ENCODE measurements around the gene SPACA4.

Gene SPACA4

DNA sequence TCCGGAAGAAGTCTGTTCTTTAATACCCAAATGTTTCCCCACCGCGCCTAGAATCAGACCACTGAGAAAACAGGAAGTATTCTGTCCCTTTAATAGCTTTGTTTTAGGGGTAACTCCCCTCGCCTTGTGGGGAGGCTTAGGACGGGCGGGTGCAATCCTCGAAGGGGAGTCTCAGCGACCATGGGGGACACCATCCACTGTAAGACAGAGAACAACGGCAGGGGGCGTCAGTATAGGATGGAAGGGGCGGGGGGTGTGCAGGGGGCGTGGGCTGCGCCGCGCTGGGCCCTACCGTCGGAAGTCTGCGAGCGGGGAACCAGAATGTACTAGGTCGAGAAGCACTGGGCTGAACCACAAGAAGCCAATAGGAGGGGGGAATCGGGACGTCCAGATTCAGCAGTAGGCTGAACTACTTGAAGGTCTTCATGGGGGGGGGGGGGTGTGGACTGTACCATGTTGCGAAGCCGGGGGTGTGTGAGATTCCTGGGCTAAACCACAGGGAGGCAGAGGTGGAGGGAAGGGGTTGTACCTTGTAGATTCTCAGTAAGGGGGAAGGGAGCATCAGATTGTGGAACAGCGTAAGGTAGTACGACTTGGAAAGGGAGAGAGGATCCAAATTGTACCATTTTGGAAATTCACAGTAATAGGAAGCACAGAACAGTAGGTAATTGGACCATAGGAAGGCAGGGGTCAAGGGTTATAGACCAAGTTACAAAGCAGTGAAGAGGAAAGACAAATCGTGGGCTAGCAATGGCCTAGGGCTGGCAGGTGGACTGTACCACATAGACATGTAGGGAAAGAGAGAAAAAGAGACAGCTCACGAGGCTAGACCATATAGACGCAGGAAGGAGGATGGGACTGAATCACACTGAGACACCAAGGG is 31.6 kb downstream of the SPACA4 start:
- H3K36me3 Mint-ChIP-seq = peaks cover 15% of the 10 kb centered on the region

DNA sequence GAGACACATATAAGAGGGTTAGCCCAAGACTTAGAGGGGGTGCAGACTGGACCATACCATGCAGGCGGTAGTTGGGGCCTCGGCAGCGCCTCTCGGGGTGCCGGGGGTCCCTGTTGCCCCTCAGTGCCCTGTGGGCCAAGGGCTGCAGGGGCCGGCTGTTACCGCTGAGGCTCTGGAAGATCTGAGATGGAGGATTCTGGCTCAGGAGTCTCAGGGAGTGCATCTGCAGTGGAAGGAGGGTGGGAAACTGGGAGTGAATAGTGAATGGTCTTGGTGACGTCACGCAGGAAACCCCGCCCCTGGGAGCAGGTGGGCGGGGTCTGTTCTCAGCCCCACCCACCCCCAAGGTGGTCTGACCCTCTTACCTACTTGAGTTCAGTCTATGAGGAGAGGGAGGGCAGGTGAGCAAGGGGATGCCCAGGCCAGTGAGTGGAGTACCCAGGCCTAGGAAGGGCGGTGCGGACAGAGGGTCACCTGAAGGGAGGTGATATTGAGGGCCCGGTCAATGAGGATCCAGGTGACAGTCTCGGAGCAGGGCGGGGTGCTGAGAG is 32.4 kb downstream of the SPACA4 start:
- Mint-ChIP-seq H3K36me3 (peaks cover 13% of the 10 kb centered on the region), H3K4me3 (peak overlapping the region; percentile 96), H3K4me1 (peaks cover 41% of the 10 kb centered on the region), H3K9me3 (peaks cover 3% of the 10 kb centered on the region), H3K27ac (peak overlapping the region; percentile 96), H3K27me3 (no peaks in the 10 kb centered on the region)
- DNase-seq (ENCODE audit: low spot score in 2 of 2) (peak in 1 of 2 donors; percentile 26), ATAC-seq (ENCODE audit: low read depth) (no peak)

More for the DNA sequence above, 31.6 kb downstream of the SPACA4 start:
- peak; percentile 31 for ATAC-seq (ENCODE audit: low read depth)
- Mint-ChIP-seq H3K27me3 (no peaks in the 10 kb centered on the region), H3K9me3 (peaks cover 3% of the 10 kb centered on the region), H3K27ac (peak overlapping the region; percentile 96), H3K4me3 (peak overlapping the region; percentile 96), H3K4me1 (peaks cover 44% of the 10 kb centered on the region)
- peak; percentile 58 to 81 for DNase-seq (ENCODE audit: low spot score in 2 of 2)

DNA sequence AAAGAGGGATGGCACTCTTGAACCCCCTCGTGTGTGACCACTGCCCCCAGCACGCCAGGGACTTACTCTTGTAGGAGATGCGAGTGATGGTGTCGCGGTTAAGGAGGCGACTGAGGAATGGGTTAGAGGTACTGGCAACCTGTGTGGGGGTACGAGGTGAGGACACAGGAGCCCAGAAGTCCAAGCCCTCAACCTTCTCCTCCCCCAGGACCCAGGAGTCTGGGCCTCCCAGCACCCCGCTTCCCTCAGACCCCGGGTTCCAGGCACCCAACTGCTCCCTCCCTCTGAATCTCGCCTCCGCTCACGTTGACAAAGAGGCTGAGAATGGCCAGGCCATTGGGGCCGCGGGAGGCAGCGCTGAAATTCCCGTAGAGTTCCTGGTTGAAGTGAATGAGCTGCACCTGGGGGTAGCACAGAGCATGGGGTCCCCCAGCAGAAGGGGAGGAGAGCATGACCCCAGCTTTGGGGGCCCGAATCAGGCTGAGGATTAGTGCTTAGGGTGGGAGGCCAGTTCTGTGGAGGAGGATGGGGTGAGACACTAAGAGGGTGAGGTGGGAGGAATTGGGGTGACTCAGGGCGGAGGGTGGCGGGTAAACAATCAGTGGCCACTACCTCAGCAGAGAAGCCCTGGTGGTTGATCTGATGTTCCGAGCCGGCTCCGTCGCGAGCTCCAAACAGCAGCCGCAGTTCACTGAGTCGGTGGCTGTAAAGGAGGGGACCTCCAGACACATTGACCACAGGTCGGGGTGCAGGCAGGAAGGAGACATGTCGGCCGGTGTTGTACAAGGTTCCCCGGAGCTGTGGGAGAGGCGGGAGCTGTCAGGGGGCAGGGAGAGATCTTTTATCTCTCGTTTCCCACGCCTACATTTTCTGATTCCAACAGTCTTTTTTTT is 33.2 kb downstream of the SPACA4 start:
- peaks cover 3% of the 10 kb centered on the region for H3K9me3 Mint-ChIP-seq
- H3K27me3 Mint-ChIP-seq = no peaks in the 10 kb centered on the region
- H3K4me1 Mint-ChIP-seq = peaks cover 36% of the 10 kb centered on the region
- H3K4me3 Mint-ChIP-seq = peak overlapping the region; percentile 35
- no peak for DNase-seq (ENCODE audit: low spot score in 2 of 2)
- peak overlapping the region; percentile 96 for H3K27ac Mint-ChIP-seq
- H3K36me3 Mint-ChIP-seq = peaks cover 13% of the 10 kb centered on the region
- ATAC-seq (ENCODE audit: low read depth) = no peak

DNA sequence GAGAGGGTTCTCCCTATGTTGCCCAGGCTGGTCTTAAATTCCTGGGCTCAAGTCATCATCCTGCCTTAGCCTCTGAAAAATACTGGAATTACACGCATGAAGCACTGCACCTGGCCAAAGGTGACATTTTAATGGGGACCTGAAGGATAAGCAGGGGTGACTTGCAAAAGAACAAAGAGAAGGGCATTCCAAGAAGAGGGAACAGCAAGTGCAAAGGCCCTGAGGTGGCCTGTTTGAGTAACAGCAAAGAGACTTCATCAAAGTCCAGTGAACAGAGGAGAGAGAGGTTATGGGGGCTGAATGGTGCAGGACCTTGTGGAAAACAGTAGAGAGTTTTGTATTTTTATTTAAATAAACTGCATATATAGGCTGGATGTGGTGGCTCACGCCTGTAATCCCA is 35.3 kb downstream of the SPACA4 start:
- H3K27ac Mint-ChIP-seq = peak overlapping the region; percentile 62
- H3K4me3 Mint-ChIP-seq = no peak overlapping the region
- ATAC-seq (ENCODE audit: low read depth) (no peak), DNase-seq (ENCODE audit: low spot score in 2 of 2) (no peak)
- no peaks in the 10 kb centered on the region for H3K27me3 Mint-ChIP-seq
- peaks cover 43% of the 10 kb centered on the region for H3K4me1 Mint-ChIP-seq
- peaks cover 10% of the 10 kb centered on the region for H3K36me3 Mint-ChIP-seq
- H3K9me3 Mint-ChIP-seq = peaks cover 3% of the 10 kb centered on the region

DNA sequence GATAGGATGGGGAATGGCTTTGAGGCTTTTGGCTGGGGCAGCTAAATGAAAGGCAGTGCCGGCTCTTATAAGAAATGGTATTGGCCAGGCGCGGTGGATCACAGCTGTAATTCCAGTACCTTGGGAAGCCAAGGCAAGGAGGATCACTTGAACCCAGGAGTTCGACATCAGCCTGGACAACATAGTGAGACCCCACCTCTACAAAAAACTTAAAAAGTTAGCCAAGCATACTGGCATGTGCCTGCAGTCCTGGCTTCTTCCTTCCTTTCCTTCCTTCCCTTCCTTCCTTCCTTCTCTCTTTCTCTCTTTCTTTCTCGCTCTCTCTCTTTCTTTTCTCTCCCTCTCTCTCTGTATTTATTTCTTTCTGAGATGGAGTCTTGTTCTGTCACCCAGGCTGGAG is 36.3 kb downstream of the SPACA4 start:
- H3K4me3 Mint-ChIP-seq = no peak overlapping the region

DNA sequence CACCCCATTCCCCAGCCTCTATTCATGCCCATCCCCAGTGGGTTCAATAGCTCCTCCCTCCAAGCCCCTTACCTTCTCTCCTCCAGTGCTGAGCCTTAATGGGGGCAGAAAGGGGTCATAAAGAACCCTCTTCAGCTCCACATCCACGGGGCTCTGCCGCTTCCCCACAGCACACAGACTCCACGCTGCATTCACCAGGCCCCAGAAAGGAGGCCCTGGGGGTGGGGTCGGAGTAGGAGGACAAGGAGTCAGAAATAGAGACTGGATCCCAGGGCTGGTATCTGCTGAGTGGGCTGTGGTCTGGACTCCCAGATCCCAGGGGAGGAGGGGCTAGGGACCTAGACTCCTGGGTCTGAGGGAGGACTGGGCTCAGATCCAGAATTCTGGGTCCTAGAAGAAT is 37.8 kb downstream of the SPACA4 start:
- Mint-ChIP-seq H3K36me3 (peaks cover 5% of the 10 kb centered on the region), H3K4me1 (peaks cover 37% of the 10 kb centered on the region), H3K4me3 (peak overlapping the region; percentile 11), H3K27me3 (no peaks in the 10 kb centered on the region), H3K9me3 (no peaks in the 10 kb centered on the region), H3K27ac (no peak overlapping the region)
- ATAC-seq (ENCODE audit: low read depth) (no peak), DNase-seq (ENCODE audit: low spot score in 2 of 2) (no peak)

More for the DNA sequence above, 36.3 kb downstream of the SPACA4 start:
- Mint-ChIP-seq H3K27me3 (no peaks in the 10 kb centered on the region), H3K36me3 (peaks cover 10% of the 10 kb centered on the region), H3K9me3 (peaks cover 3% of the 10 kb centered on the region), H3K4me1 (peaks cover 45% of the 10 kb centered on the region), H3K27ac (no peak overlapping the region)
- ATAC-seq (ENCODE audit: low read depth) (no peak), DNase-seq (ENCODE audit: low spot score in 2 of 2) (no peak)

DNA sequence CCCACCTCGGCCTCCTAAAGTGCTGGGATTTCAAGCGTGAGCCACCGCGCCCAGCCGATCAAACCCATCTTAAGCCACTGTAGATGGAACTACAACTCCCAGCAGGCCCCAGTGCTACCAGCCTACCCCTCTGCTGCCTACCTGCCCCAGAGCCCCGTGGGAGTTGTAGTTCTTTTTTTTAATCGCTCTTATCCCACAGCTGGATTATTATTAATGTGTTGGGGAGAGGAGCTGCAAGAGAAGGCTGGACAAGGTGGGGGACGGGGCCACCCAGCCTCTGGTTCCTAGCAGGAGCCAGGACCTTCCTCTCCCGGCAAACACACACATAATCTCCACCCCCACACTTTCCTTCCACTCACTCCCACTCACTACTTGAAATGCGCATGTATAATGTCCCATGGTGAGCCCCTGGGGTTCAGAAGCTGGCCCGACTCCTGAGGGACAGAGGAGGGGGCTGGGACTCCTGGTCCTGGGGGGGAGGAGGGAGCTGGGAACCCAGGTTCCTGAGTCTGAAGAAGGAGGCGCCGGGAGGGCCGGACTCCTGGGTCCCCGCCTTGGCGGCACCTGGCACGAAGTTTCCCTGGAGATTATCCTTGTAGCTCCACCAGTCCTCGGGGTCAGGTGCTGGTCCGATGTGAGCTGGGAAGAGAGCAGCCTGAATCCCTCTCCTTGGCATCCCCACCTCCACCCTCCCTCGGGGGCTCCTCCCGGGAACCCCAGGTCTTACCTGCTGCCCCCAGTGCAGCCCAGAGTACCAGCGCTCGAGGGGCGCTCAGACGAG is 38.5 kb downstream of the SPACA4 start:
- H3K27ac Mint-ChIP-seq = peak overlapping the region; percentile 93
- ATAC-seq (ENCODE audit: low read depth) = peak; percentile 62
- peaks cover 36% of the 10 kb centered on the region for H3K4me1 Mint-ChIP-seq
- peak; percentile 73 to 75 for DNase-seq (ENCODE audit: low spot score in 2 of 2)
- peaks cover 4% of the 10 kb centered on the region for H3K36me3 Mint-ChIP-seq
- no peaks in the 10 kb centered on the region for H3K27me3 Mint-ChIP-seq
- H3K9me3 Mint-ChIP-seq = no peaks in the 10 kb centered on the region
- peak overlapping the region; percentile 97 for H3K4me3 Mint-ChIP-seq

DNA sequence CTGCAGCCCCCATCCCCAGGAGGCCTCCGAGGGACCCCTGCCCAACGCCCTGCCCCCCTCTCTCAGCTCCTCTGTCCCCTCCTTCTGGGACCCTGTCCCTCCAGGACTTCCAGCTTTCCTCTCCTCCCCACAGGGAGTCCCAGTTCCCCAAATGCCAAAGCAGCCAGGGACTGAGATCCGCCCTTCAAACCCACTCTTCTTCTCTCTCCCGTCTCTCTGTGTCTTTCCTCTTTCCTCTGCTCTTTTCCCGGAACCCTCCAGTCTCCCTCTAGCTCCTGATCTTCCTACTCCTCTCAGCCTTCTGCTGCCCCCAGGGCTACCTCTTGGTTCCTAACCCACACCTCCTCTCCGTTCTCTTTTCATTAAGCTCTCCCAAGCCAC is 39.1 kb downstream of the SPACA4 start:
- Mint-ChIP-seq H3K27me3 (no peaks in the 10 kb centered on the region), H3K4me3 (peak overlapping the region; percentile 97), H3K36me3 (peaks cover 3% of the 10 kb centered on the region), H3K9me3 (no peaks in the 10 kb centered on the region), H3K4me1 (peaks cover 35% of the 10 kb centered on the region), H3K27ac (peak overlapping the region; percentile 93)
- ATAC-seq (ENCODE audit: low read depth) = no peak
- DNase-seq (ENCODE audit: low spot score in 2 of 2) = no peak

DNA sequence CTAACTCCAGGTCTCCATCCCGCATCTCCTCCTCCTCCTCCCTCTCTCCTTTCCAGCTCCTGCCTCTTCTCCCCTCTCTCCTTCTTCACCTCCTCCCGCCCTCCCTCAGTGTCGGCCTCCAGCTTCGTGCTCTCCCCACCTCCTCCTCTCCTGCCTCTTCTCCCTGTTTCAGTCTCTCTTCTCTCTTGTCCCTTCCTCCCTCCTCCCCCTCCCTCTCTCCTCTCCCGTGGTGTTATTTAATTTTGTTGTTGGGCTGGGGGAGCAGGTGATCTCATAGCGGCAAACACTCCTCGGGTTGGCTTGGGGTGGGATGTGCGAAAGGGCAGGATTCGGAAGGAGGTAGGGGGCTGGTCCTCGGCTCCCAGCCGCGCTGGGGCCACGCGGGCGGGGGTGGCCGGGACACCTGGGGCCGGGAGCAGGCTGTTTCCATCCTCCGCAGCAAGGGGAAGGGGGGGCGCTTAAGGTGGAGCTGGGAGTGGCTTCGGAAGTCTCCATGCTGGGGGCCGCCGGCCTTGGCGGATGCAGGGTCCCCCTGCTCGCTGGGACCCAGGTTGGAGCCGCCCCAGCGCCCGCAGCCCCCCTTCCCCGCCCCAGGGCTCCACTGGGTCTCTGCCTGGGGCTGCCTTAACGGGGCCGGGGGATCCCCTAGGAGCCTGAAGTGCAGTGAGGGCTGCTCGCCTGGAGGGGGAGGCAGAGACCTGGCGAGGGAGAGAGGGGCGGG is 39.6 kb downstream of the SPACA4 start, which contains the start of gene CA11:
Gene CA11 (minus strand): TSS at position 187 of the 721 bp plus-strand sequence. CDS start 555 bp downstream, outside the sequence.
- no peaks in the 10 kb centered on the region for H3K27me3 Mint-ChIP-seq
- H3K36me3 Mint-ChIP-seq = peaks cover 3% of the 10 kb centered on the region
- ATAC-seq (ENCODE audit: low read depth) (peak; percentile 77), DNase-seq (ENCODE audit: low spot score in 2 of 2) (peak; percentile 93 to 98)
- H3K4me1 Mint-ChIP-seq = peaks cover 37% of the 10 kb centered on the region
- H3K27ac Mint-ChIP-seq = peak within 1 kb of the TSS; percentile 93
- peak within 1 kb of the TSS; percentile 97 for H3K4me3 Mint-ChIP-seq
- no peaks in the 10 kb centered on the region for H3K9me3 Mint-ChIP-seq

DNA sequence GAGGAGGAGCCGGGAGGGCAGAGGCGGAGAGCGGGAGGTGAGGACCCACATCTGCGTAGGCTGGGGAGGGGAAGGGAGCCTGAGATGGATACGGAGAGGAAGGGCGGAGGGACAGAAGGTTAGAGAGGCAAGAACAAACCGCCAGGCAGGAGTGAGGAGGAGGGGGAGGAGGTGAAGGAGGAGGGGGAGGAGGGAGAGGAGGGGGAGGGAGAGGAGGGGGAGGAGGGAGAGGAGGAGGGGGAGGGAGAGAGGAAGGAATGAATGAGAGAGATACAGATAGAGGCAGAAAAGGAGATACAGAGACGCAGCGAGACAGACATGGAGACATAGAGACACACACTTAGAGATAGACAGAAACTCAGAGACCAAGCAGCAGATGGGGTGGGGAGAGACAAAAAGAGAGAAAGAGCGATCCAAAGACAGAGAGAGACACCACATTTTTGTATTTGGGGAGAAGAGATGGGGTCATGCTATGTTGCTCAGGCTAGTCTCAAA is 40.2 kb downstream of the SPACA4 start:
- H3K9me3 Mint-ChIP-seq = no peaks in the 10 kb centered on the region
- H3K4me3 Mint-ChIP-seq = peak overlapping the region; percentile 97
- DNase-seq (ENCODE audit: low spot score in 2 of 2) (no peak), ATAC-seq (ENCODE audit: low read depth) (no peak)
- peaks cover 38% of the 10 kb centered on the region for H3K4me1 Mint-ChIP-seq
- peaks cover 2% of the 10 kb centered on the region for H3K36me3 Mint-ChIP-seq
- peak overlapping the region; percentile 93 for H3K27ac Mint-ChIP-seq
- no peaks in the 10 kb centered on the region for H3K27me3 Mint-ChIP-seq

DNA sequence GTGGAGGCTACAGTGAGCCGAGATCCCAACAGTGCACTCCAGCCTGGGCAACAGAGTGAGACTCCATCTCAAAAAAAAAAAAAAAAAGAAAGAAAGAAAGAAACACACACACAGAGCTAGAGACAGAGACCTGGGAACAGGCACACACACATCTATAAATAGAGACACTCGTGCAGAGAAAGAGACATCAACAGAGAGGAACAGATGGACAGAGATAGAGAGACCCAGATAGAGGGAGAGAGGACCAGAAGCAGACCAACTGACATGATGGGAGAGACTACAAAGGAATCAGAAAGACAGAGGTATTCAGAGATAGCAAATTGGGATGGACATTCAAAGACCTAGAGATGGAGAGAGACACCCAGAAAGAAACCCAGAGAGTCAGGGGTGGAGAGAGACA is 41.6 kb downstream of the SPACA4 start:
- DNase-seq (ENCODE audit: low spot score in 2 of 2) = no peak
- H3K27me3 Mint-ChIP-seq = no peaks in the 10 kb centered on the region
- H3K4me1 Mint-ChIP-seq = peaks cover 40% of the 10 kb centered on the region
- peak overlapping the region; percentile 76 for H3K27ac Mint-ChIP-seq
- H3K9me3 Mint-ChIP-seq = no peaks in the 10 kb centered on the region
- H3K4me3 Mint-ChIP-seq = peak overlapping the region; percentile 44
- no peak for ATAC-seq (ENCODE audit: low read depth)
- no peaks in the 10 kb centered on the region for H3K36me3 Mint-ChIP-seq

DNA sequence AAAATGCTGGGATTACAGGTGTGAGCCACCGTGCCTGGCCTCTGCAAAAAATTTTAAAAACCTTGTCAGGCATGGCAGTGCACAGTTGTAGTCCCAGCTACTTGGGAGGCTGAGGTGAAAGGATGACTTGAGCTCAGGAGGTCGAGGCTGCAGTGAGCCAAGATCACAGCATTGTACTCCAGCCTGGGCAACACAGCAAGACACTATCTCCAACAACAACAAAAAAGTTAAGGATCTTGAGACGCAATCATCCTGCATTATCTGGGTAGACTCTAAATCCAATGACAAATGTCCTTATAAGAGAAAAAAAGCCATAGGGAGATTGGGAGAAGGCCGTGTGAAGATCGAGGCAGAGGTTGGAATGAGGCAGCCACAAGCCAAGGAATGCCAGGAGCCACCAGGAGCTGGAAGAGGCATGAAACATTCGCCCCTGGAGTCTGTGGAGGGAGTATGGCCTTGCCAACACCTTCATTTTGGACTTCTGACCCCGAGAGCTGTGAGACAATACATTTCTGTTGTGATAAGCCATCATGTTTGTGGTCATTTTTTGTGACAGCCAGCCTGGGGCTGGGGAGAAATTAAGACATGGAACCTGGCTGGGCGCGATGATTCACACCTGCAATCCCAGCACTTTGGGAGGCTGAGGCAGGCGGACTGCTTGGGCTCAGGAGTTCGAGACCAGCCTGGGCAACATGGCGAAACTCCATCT is 44.6 kb downstream of the SPACA4 start:
- H3K36me3 Mint-ChIP-seq = no peaks in the 10 kb centered on the region
- H3K27me3 Mint-ChIP-seq = no peaks in the 10 kb centered on the region
- peak overlapping the region; percentile 26 for H3K27ac Mint-ChIP-seq
- no peaks in the 10 kb centered on the region for H3K9me3 Mint-ChIP-seq
- H3K4me1 Mint-ChIP-seq = peaks cover 29% of the 10 kb centered on the region
- no peak overlapping the region for H3K4me3 Mint-ChIP-seq
- ATAC-seq (ENCODE audit: low read depth) (no peak), DNase-seq (ENCODE audit: low spot score in 2 of 2) (no peak)

Measured in memory B cell (primary cell).